Mucosa of descending colon (tissue), 3 donors: ENCODE data around the gene ATP8A2. TPM values are rescaled to one million over a fixed set of nuclear protein-coding genes. Genes with fewer than 3 reads are reported as not detected.

Experiments
- ATAC-seq: fragments of 200-7000 bp; cut with Tn5 transposase; one replicate; pipeline ENCODE4 v1.9.1; 2020; ENCODE audit warnings: mild to moderate bottlenecking, moderate library complexity
- DNase-seq, 3 donors: peaks; one replicate each; pipeline ENCODE4 v3.0.0-alpha.2; 2020
- H3K36me3 ChIP-seq: fragments of 200-600 bp; one replicate; pipeline ENCODE4 v1.8.0; 2021; ENCODE audit warnings: low read depth, mild to moderate bottlenecking
- H3K4me1 ChIP-seq: fragments of 200-600 bp; one replicate; pipeline ENCODE4 v1.8.0; 2021; ENCODE audit warnings: low read depth, mild to moderate bottlenecking
- H3K4me3 ChIP-seq: fragments of 200-600 bp; one replicate; pipeline ENCODE4 v1.8.0; 2021; ENCODE audit warnings: mild to moderate bottlenecking
- H3K9me3 ChIP-seq: fragments of 200-600 bp; one replicate; pipeline ENCODE4 v1.8.0; 2021; ENCODE audit warnings: mild to moderate bottlenecking
- CTCF ChIP-seq: fragments of 200-600 bp; IDR thresholded peaks from one replicate; pipeline ENCODE4 v1.8.0; 2022; ENCODE audit warnings: antibody characterized with exemption, mild to moderate bottlenecking
- intact Hi-C, 2 donors: fragments of 100-400 bp; cut with DNase I in 1 of 2; cut with micrococcal nuclease in 1 of 2; formaldehyde crosslinking; loops; one replicate each; pipeline versions ENCODE4 v1.11.0 to v1.11.1; 2022; cut with DNase I, micrococcal nuclease
- total RNA-seq, 3 donors: library from RNA; stranded (reverse); fragmentation: NEBNext Ultra II Directional in 2 of 3; extraction: Animal tissue kit (Norgen Biotek cat#: 25700) in 2 of 3; gene quantifications; one replicate each; pipeline versions ENCODE4 v1.2.1 to v1.2.4, GENCODE V29; 2021 to 2023
- donor health status: DM: no; HTN: no; CAD: no; lungs with moderate emphysema.
- donor health status: DM: no; HTN: no; CAD: no.
- donor health status: DM: no; HTN: yes; CAD: no.

Gene ATP8A2
- total RNA-seq, 3 donors from 2014 or later = 0.22 to 3.6 (median 0.41) TPM

DNA sequence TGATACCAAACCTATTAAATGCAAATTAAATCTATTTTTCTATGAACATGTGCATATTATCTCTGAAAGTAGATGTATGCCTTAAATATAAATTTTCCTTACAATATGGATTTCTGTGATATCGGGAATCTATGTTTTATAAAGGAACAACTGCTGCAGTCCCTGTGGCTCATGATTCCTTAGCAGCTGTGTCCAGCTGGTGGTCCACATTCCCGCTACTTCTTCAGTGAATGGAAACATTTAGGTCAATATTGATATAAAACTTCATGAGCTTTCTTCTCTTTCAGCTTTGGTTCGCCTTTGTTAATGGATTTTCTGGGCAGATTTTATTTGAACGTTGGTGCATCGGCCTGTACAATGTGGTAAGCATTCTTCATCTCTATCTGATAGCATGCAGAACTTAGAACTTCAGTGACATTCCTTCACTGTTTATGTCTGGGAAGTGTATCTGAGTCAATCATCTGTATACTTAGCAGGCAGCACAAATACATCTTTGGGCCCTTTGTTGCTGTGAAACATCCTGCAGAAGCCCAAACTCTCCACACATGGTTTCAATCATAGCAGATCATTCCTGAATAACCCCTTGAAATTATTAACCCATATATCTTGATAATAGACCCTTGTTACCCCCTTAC is 456.2 kb downstream of the ATP8A2 start:
- no peak overlapping the region for H3K4me3 ChIP-seq
- peak in 1 of 3 donors; percentile 30 for DNase-seq
- no peaks in the 10 kb centered on the region for H3K4me1 ChIP-seq
- intact Hi-C loops = no loop called here
- no peaks in the 10 kb centered on the region for H3K36me3 ChIP-seq
- H3K9me3 ChIP-seq = no peaks in the 10 kb centered on the region
- no peak for ATAC-seq
- no peak for TF ChIP-seq CTCF

- TF ChIP-seq CTCF = no peak
- no peak for ATAC-seq
- no peak for DNase-seq
- H3K36me3 ChIP-seq = no peaks in the 10 kb centered on the region
- no peak overlapping the region for H3K4me3 ChIP-seq
- no peaks in the 10 kb centered on the region for H3K4me1 ChIP-seq
- H3K9me3 ChIP-seq = no peaks in the 10 kb centered on the region
- intact Hi-C loops = no loop called here
Measured at GRCh38 chr13:25833761-25834160, 462.0 kb downstream of the ATP8A2 start.

GRCh38 chr13:25836574-25837336 is 465.0 kb downstream of the ATP8A2 start:
- H3K4me3 ChIP-seq = no peak overlapping the region
- no peaks in the 10 kb centered on the region for H3K9me3 ChIP-seq
- no peaks in the 10 kb centered on the region for H3K36me3 ChIP-seq
- ATAC-seq (no peak), DNase-seq (no peak)
- intact Hi-C loops = no loop called here
- no peaks in the 10 kb centered on the region for H3K4me1 ChIP-seq
- no peak for TF ChIP-seq CTCF

- Histone ChIP-seq H3K36me3 (no peaks in the 10 kb centered on the region), H3K9me3 (no peaks in the 10 kb centered on the region), H3K4me3 (no peak overlapping the region), H3K4me1 (no peaks in the 10 kb centered on the region)
- DNase-seq = no peak
- no peak for TF ChIP-seq CTCF
- intact Hi-C loops = no loop called here
- no peak for ATAC-seq
Measured at GRCh38 chr13:25839371-25839770, 467.6 kb downstream of the ATP8A2 start.

DNA sequence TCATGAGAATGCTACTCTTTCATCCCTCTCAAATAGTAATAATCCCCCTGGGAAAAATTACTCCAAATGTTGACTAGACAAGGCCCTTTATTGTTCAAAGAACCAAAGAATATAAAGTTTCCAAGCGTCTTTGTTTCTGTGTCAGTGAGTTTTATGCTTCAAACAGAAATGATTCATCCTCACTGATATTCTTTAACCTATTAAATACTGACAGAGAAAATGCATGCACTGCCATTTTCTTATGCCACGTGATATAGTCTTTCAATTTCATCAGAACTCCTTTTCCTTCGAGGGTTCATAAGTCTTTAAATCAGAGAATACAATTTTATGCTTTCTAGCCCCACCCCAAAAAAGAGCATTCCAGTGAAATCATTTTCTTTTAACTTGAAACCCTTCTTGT is 468.5 kb downstream of the ATP8A2 start:
- intact Hi-C loops = no loop called here

More for the DNA sequence above, 468.5 kb downstream of the ATP8A2 start:
- no peaks in the 10 kb centered on the region for H3K36me3 ChIP-seq
- H3K4me1 ChIP-seq = no peaks in the 10 kb centered on the region
- H3K9me3 ChIP-seq = no peaks in the 10 kb centered on the region
- ATAC-seq (no peak), DNase-seq (no peak)
- TF ChIP-seq CTCF = no peak
- no peak overlapping the region for H3K4me3 ChIP-seq
